OCI-M2 (cell line): ENCODE data around the gene GALNT14.

ENCODE experiments used
- DNase-seq: peaks from one replicate; lab custom pipeline; 2025; ENCODE audit not compliant: unreplicated experiment; lab: John Stamatoyannopoulos, UW

Gene GALNT14

GRCh38 chr2:30860726-30861125 lies 277.5 kb downstream of the GALNT14 start:
- DNase-seq, result no peak
